ENCODE data around the gene SH2D3A.
"Not testable (repeated sequence)": the region's sequence is repeated elsewhere in the genome, so short reads cannot be mapped to it uniquely, and the experiment has no call there.

SH2D3A gene

GRCh38 chr19:6750062-6750461 is 17.2 kb downstream of the SH2D3A start:
- DNase-seq (ENCODE audit: low read depth) = no peak
- no peak overlapping the region for H3K4me3 ChIP-seq (replicated peaks; ENCODE audit: low read depth, low read length)
- TF ChIP-seq CTCF (IDR thresholded peaks at IDR 0.05; ENCODE audit: low read length, missing control alignments) = no peak

- DNase-seq (ENCODE audit: low read depth) = not testable (repeated sequence)
These were observed 18.7 kb downstream of the SH2D3A start for GRCh38 chr19:6748543-6748942.

GRCh38 chr19:6745965-6746364 is 21.3 kb downstream of the SH2D3A start:
- no peak overlapping the region for H3K4me3 ChIP-seq (replicated peaks; ENCODE audit: low read depth, low read length)
- no peak for TF ChIP-seq CTCF (IDR thresholded peaks at IDR 0.05; ENCODE audit: low read length, missing control alignments)
- no peak for DNase-seq (ENCODE audit: low read depth)

More at GRCh38 chr19:6748543-6748942, 18.7 kb downstream of the SH2D3A start:
- H3K4me3 ChIP-seq (replicated peaks; ENCODE audit: low read depth, low read length) = not testable (repeated sequence)

GRCh38 chr19:6744381-6745301 is 22.6 kb downstream of the SH2D3A start:
- peak overlapping the region; percentile 19 for H3K4me3 ChIP-seq (replicated peaks; ENCODE audit: low read depth, low read length)
- no peak for TF ChIP-seq CTCF (IDR thresholded peaks at IDR 0.05; ENCODE audit: low read length, missing control alignments)
- DNase-seq (ENCODE audit: low read depth) = peak; percentile 92

GRCh38 chr19:6743714-6744380 is 23.4 kb downstream of the SH2D3A start:
- peak; percentile 31 for DNase-seq (ENCODE audit: low read depth)
- H3K4me3 ChIP-seq (replicated peaks; ENCODE audit: low read depth, low read length) = peak overlapping the region; percentile 10
- TF ChIP-seq CTCF (IDR thresholded peaks at IDR 0.05; ENCODE audit: low read length, missing control alignments) = no peak

GRCh38 chr19:6743066-6743465 is 24.2 kb downstream of the SH2D3A start:
- H3K4me3 ChIP-seq (replicated peaks; ENCODE audit: low read depth, low read length) = no peak overlapping the region
- TF ChIP-seq CTCF (IDR thresholded peaks at IDR 0.05; ENCODE audit: low read length, missing control alignments) = no peak
- no peak for DNase-seq (ENCODE audit: low read depth)

GRCh38 chr19:6740589-6741343 is 26.5 kb downstream of the SH2D3A start:
- peak overlapping the region; percentile 88 for H3K4me3 ChIP-seq (replicated peaks; ENCODE audit: low read depth, low read length)
- TF ChIP-seq CTCF (IDR thresholded peaks at IDR 0.05; ENCODE audit: low read length, missing control alignments) = no peak
- DNase-seq (ENCODE audit: low read depth) = no peak

Data from fibroblast of pulmonary artery (primary cell).